PC-9 (cell line): Measurements from ENCODE around the gene OR6C2.

ENCODE experiments used
- CTCF ChIP-seq: fragments of 200-600 bp; sonication (generic); conservative IDR thresholded peaks from 2 replicates; pipeline ENCODE4 v1.6.1; 2017; ENCODE audit warnings: mixed run types, antibody characterized with exemption, mild to moderate bottlenecking, moderate library complexity
- EZH2 ChIP-seq: fragments of 200-600 bp; sonication (generic); IDR thresholded peaks from 2 replicates; pipeline ENCODE4 v1.8.0; 2017; ENCODE audit warnings: antibody characterized with exemption, low read depth

- TF ChIP-seq CTCF (no peak), EZH2 (no peak)
Measured at GRCh38 chr12:55470088-55470829, 26.4 kb downstream of the OR6C2 start, which contains the start of gene OR6C70.
